NCI-H146 treated with DMSO at 0.1 percent for 48 hours (cell line): ENCODE results near the gene SLC16A7.

Experiments
- DNase-seq: peaks from one replicate; lab custom pipeline; 2025; ENCODE audit not compliant: unreplicated experiment; lab: John Stamatoyannopoulos, UW

Gene SLC16A7

GRCh38 chr12:59665701-59666100 is 69.9 kb downstream of the SLC16A7 start:
- DNase-seq: no peak

- no peak for DNase-seq
Measured at GRCh38 chr12:59668674-59669073, 72.8 kb downstream of the SLC16A7 start.

DNA sequence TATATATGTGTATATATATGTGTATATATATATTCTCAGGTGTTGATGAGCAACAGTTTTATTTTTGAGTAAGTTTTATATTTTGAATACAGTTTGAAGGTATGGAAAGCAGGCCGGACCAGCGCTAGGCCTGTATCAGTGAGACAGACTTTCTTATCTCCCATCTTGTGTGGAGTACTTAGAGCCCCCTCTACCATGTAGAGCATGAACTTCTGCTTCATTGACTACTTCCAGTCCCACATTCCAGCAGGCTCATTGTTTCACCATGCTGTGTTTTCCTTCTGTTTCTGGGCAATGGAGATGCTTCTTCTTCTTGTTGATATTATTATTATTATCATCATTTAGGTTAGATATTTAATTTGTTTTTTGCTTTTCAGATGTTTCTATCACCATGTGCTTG is 76.4 kb downstream of the SLC16A7 start:
- DNase-seq: no peak

GRCh38 chr12:59675461-59675860 is 79.6 kb downstream of the SLC16A7 start:
- no peak for DNase-seq

DNA sequence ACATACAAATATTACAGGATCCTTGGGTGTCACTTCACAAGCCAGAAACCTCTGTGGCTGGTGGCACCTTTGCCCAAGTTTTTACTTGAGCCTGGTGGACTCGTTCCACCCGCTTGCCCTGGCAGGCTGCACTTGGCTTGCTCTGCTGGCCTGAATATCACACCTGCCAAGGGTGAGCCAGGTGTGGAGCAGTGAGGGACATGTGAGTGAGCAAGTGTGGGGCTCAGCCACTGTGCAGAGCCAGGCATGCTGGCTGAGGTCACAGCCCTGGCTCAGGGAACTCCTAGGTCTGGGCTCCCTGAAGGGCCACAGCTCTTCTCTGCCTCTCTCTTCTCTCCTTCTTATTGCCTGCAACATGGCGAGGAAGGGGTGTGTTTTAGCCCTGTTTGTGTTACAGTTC is 82.0 kb downstream of the SLC16A7 start:
- no peak for DNase-seq

- no peak for DNase-seq
Measured at GRCh38 chr12:59678759-59679411, 83.1 kb downstream of the SLC16A7 start.

GRCh38 chr12:59689776-59690175 is 93.9 kb downstream of the SLC16A7 start:
- no peak for DNase-seq

DNA sequence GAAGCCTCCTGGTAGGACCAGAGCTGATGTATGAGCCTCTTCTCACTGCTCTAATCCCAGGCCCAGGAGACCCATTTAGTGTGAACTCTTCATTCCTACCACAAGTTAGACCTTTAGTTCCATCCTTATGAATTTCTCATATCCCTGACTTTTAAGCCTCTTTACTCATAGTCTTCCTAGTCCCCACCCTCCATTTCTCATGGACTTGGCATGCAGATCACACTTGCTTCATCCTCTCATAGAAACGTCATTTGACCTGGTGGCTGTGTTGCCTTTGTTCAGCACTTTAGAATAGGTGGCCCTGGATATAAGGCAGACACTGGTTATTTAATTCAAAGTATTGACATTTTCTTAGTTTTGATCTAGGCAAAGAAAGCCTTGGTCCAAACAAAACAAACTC is 99.5 kb downstream of the SLC16A7 start:
- no peak for DNase-seq

GRCh38 chr12:59698600-59698999 is 102.8 kb downstream of the SLC16A7 start:
- no peak for DNase-seq

DNA sequence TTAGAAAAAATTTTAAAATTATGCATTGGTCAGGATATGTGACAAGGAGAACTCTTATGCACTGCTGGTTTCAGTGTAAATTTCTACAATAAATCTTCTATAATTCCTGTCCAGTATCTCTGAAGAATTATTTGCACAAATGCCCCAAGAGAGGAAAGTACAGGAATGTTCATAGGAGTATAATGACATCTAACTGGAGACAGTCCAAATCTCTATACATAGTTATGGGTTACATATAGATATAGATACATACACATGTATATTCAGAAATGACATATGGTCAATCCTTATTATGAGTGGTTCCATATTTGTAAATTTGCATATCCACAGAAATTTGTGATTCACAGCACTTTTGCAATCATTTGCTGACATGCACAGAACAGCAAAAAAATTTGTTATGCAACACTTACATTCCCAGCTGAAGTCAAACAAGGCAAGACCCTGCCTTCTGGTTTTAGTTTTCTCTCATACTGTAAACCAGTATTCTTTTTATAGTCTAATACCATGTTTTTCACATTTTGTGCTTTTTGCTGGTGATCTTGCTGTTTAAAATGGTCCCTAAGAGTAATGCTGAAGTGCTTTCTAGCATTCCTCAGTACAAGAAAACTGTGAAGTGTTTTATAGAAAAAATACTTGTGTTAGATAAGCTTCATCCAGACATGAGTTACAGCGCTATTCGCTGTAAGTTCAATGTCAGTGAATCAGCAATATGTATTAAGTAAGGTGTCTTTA is 103.8 kb downstream of the SLC16A7 start:
- no peak for DNase-seq

GRCh38 chr12:59700153-59700450 is 104.3 kb downstream of the SLC16A7 start:
- no peak for DNase-seq

- no peak for DNase-seq
Measured at GRCh38 chr12:59708064-59708463, 112.2 kb downstream of the SLC16A7 start.

- no peak for DNase-seq
Measured at GRCh38 chr12:59708484-59708883, 112.7 kb downstream of the SLC16A7 start.

GRCh38 chr12:59710004-59710628 is 114.3 kb downstream of the SLC16A7 start:
- no peak for DNase-seq

GRCh38 chr12:59710964-59711363 is 115.1 kb downstream of the SLC16A7 start:
- no peak for DNase-seq

- DNase-seq: no peak
Measured at GRCh38 chr12:59715434-59715833, 119.6 kb downstream of the SLC16A7 start.

DNA sequence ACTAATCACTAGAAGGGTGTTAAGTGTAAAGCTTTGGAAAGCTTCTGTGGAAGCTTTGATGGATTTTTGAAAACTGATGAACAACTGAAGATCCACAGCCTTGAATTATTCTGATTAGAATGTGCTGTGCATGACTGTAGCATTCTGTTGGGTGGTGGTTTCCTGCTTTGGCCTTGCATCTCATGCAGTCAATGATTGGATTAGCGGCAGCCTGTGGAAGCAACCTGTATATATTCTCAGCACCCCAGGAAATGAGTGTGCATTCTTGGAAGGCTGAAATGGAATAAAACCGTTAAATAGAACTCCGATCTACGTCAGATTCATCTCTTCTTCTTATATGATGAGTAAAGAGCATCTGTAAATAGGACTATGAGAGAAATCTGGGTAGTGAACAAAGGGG is 120.2 kb downstream of the SLC16A7 start:
- DNase-seq: no peak

- DNase-seq: no peak
Measured at GRCh38 chr12:59717436-59717835, 121.6 kb downstream of the SLC16A7 start.

DNA sequence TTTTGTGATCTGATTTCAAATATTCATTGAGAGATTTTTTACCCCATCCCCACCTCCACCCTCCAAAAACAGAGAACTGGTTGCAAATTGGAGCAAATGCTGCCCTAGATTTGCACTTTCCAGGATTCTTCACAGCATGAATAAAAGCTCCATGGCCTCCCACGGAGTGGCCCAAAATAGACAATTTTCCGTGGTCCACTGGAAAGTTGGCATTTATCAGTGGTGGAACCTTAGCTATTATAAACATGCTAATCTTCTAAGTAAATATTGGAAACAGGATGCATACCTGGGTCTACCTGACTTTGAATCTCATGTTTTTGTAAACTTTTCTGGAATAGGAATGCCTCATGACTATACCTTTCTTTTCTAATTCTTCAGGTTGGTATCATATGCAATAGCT is 123.9 kb downstream of the SLC16A7 start:
- no peak for DNase-seq

DNA sequence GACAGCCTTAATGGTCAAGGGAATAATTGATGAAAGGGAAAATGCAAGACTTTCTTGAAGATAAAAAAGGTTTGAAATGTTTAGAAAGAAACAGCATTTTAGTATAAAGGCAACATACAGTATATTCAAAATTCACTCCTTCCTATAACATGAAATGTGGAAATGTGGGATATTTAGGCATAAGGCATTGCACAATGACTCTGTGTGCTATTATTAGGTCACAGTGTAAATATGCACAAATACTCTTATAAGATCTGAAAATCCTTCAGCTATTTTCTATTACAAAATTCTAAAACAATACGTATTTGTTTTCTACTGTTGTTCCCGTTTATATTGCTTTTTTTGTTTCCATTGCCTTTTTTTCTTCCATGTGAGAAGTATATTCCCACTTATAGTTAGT is 127.7 kb downstream of the SLC16A7 start:
- no peak for DNase-seq

GRCh38 chr12:59724011-59724695 is 128.3 kb downstream of the SLC16A7 start:
- no peak for DNase-seq

DNA sequence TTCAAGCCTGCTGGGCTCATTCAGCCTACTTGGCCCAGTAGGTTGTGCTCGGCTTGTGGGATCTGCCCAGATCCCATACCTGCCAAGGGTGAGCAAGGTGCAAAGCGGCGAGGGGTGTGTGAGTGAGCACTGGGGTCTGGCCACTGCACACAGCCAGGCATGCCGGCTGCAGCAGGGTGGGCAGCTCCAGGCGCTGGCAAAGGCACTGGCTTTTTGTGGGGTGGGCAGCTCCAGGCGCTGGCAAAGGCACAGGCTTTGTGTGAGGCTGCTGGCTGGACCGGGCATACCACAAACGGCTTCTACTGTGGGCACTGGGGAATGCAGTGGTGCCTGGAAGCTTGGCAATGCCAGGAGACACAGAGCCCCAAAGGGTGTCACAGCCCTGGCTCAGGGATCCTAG is 137.4 kb downstream of the SLC16A7 start:
- no peak for DNase-seq
